ENCODE measurements around the gene BIRC6. TPM values are rescaled to one million over a fixed set of nuclear protein-coding genes. Genes with fewer than 3 reads are reported as not detected.

BIRC6 gene
- total RNA-seq, 4 donors from 2014 or later: 97.4 to 259 (median 164) TPM

DNA sequence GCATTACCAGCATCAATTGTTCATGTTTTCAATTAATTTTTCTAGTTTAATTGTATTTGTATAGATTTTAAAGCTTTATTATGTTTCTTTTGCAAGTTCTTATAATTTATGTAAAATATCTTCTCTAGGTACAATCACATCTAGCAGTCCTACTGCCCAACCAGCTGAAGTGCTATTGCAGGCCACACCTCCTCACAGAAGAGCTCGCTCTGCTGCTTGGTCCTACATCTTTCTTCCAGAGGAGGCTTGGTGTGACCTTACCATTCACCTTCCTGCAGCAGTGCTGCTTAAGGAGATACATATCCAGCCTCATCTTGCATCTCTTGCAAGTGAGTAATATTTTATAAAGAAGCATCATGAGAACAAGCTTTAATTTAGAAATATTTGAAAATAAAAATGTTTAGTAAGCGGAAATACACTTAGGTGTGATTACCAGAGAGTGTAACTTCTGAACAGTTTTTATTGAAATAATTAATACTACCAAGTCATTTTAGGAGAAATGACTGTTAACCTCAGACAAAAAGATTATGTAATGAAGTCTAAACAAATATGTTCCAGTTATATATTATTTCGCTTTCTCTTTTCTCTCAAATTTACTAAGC is 148.2 kb downstream of the BIRC6 start:
- Histone ChIP-seq H3K27me3 (no peaks in the 10 kb centered on the region), H3K27ac (no peak overlapping the region), H3K4me3 (no peak overlapping the region), H3K36me3 (no peaks in the 10 kb centered on the region), H3K9me3 (no peaks in the 10 kb centered on the region), H3K4me1 (no peaks in the 10 kb centered on the region)
- DNase-seq: no peak
- TF ChIP-seq CTCF (IDR thresholded peaks at IDR 0.05) (no peak), POLR2A (IDR thresholded peaks at IDR 0.05) (no peak)
- intact Hi-C loops (cut with DNase I; ENCODE audit: low total_unique reads): no loop called here

- no peaks in the 10 kb centered on the region for H3K4me1 ChIP-seq
- no peak overlapping the region for H3K4me3 ChIP-seq
- no peaks in the 10 kb centered on the region for H3K36me3 ChIP-seq
- H3K9me3 ChIP-seq: no peaks in the 10 kb centered on the region
- intact Hi-C loops (cut with DNase I; ENCODE audit: low total_unique reads): no loop called here
- TF ChIP-seq CTCF (IDR thresholded peaks at IDR 0.05) (no peak), POLR2A (IDR thresholded peaks at IDR 0.05) (no peak)
- no peak for DNase-seq
- H3K27me3 ChIP-seq: no peaks in the 10 kb centered on the region
- H3K27ac ChIP-seq: no peak overlapping the region
These were observed 149.6 kb downstream of the BIRC6 start for GRCh38 chr2:32506446-32506845.

GRCh38 chr2:32514946-32515345 is 158.1 kb downstream of the BIRC6 start:
- H3K27me3 ChIP-seq: no peaks in the 10 kb centered on the region
- no peaks in the 10 kb centered on the region for H3K36me3 ChIP-seq
- no peak for DNase-seq
- H3K9me3 ChIP-seq: no peaks in the 10 kb centered on the region
- no peak overlapping the region for H3K4me3 ChIP-seq
- H3K27ac ChIP-seq: no peak overlapping the region
- H3K4me1 ChIP-seq: no peaks in the 10 kb centered on the region
- intact Hi-C loops (cut with DNase I; ENCODE audit: low total_unique reads): no loop called here
- no peak for TF ChIP-seq CTCF (IDR thresholded peaks at IDR 0.05)
- no peak for TF ChIP-seq POLR2A (IDR thresholded peaks at IDR 0.05)

DNA sequence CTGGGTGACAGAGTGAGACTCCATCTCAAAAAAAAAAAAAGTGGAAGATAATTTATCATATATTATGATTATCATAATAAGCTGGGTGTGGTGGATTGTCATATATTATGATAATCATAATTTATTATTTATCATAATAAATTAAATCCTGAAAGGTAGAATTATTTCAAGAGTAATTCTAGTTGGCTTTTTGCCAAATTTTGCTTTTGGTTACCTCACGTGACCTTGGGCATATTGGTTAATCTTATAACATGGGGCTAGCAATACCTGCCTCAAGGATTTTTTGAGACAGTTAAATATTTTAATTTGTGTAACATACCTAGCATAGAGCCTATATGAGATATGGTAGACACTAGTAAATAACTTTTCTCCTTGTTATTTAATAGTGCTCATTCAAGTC is 159.7 kb downstream of the BIRC6 start:
- DNase-seq: no peak
- TF ChIP-seq CTCF (IDR thresholded peaks at IDR 0.05) (no peak), POLR2A (IDR thresholded peaks at IDR 0.05) (no peak)
- intact Hi-C loops (cut with DNase I; ENCODE audit: low total_unique reads): no loop called here
- no peak overlapping the region for H3K27ac ChIP-seq
- no peaks in the 10 kb centered on the region for H3K9me3 ChIP-seq
- no peaks in the 10 kb centered on the region for H3K36me3 ChIP-seq
- H3K4me1 ChIP-seq: no peaks in the 10 kb centered on the region
- H3K4me3 ChIP-seq: no peak overlapping the region
- H3K27me3 ChIP-seq: no peaks in the 10 kb centered on the region

DNA sequence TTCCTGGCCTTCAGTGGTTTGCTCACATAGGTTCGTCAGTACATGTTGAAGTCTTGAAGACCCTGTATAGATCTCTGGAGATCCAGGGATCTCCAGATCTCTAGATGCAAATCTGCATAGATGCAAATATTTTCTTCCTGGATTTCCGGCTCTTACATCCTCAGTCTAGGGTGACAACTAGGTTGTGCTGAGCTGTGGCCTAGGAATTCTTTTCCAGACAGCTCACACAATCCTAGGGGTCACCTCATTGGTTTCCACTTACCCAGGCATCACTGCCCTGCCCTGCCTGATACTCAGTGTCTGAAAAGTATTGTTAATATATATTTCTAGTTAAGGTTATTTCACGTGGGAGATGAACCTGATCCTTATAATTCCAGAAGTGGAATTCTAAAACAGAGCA is 165.9 kb downstream of the BIRC6 start:
- Histone ChIP-seq H3K36me3 (no peaks in the 10 kb centered on the region), H3K9me3 (no peaks in the 10 kb centered on the region), H3K4me1 (no peaks in the 10 kb centered on the region), H3K4me3 (no peak overlapping the region), H3K27ac (no peak overlapping the region), H3K27me3 (no peaks in the 10 kb centered on the region)
- intact Hi-C loops (cut with DNase I; ENCODE audit: low total_unique reads): no loop called here
- TF ChIP-seq POLR2A (IDR thresholded peaks at IDR 0.05) (no peak), CTCF (IDR thresholded peaks at IDR 0.05) (no peak)
- no peak for DNase-seq

All from uterus (tissue), 4 donors.